DOHH2 (cell line): ENCODE results near the gene GPR26.

ENCODE experiments used
- H3F3A ChIP-seq: fragments of 200-600 bp; sonication (generic), shearing (Covaris generic); 2 replicates; pipeline ENCODE4 v1.6.0; 2016; ENCODE audit warnings: antibody characterized with exemption, mild to moderate bottlenecking; ENCODE audit not compliant: control insufficient read depth, insufficient read depth
- H3K27ac ChIP-seq: fragments of 200-600 bp; sonication (generic); 2 replicates; pipeline ENCODE4 v1.5.1; 2014; ENCODE audit warnings: low read depth, mild to moderate bottlenecking, low read length, moderate library complexity
- H3K27me3 ChIP-seq: fragments of 200-600 bp; sonication (generic); 2 replicates; pipeline ENCODE4 v1.6.1; 2014; ENCODE audit warnings: mild to moderate bottlenecking, low read length, mixed read lengths; ENCODE audit not compliant: control insufficient read depth
- H3K36me3 ChIP-seq: fragments of 200-600 bp; sonication (generic); 2 replicates; pipeline ENCODE4 v1.6.1; 2014; ENCODE audit warnings: mild to moderate bottlenecking, low read length, moderate library complexity, mixed read lengths; ENCODE audit not compliant: control insufficient read depth
- H3K4me1 ChIP-seq: fragments of 200-600 bp; sonication (generic); 2 replicates; pipeline ENCODE4 v1.6.1; 2014; ENCODE audit warnings: mild to moderate bottlenecking, low read length, mixed read lengths; ENCODE audit not compliant: control insufficient read depth
- H3K4me2 ChIP-seq: fragments of 200-600 bp; sonication (generic); 2 replicates; pipeline ENCODE4 v1.6.0; 2014; ENCODE audit warnings: mild to moderate bottlenecking, low read length, moderate library complexity
- H3K4me3 ChIP-seq: fragments of 200-600 bp; sonication (generic); 2 replicates; pipeline ENCODE4 v1.5.1; 2014; ENCODE audit warnings: mild to moderate bottlenecking, low read length, mixed read lengths
- H3K79me2 ChIP-seq: fragments of 200-600 bp; sonication (generic); 2 replicates; pipeline ENCODE4 v1.6.1; 2014; ENCODE audit warnings: mild to moderate bottlenecking, low read length, mixed read lengths; ENCODE audit not compliant: control insufficient read depth
- H3K9me2 ChIP-seq: fragments of 200-600 bp; sonication (generic); replicated peaks from 2 replicates; pipeline ENCODE4 v1.6.1; 2014; ENCODE audit warnings: mild to moderate bottlenecking, low read length, mixed read lengths; ENCODE audit not compliant: control insufficient read depth
- H3K9me3 ChIP-seq: fragments of 200-600 bp; sonication (generic); 2 replicates; pipeline ENCODE4 v1.6.1; 2014; ENCODE audit warnings: antibody characterized with exemption, low read length, mixed read lengths; ENCODE audit not compliant: control insufficient read depth, insufficient read depth
- H4K20me1 ChIP-seq: fragments of 200-600 bp; sonication (generic); 2 replicates; pipeline ENCODE4 v1.6.0; 2014; ENCODE audit warnings: low read depth, mild to moderate bottlenecking, antibody characterized with exemption, low read length, moderate library complexity; ENCODE audit not compliant: control insufficient read depth, insufficient read depth
- EZH2phosphoT487 ChIP-seq: fragments of 200-600 bp; sonication (generic); IDR thresholded peaks from 2 replicates; pipeline ENCODE4 v1.6.1; 2017; ENCODE audit warnings: borderline replicate concordance, mild to moderate bottlenecking, antibody characterized with exemption, low read length, moderate library complexity, mixed read lengths
- TF ChIP-seq, protein P1 (sequence below): fragments of 200-600 bp; sonication (generic); IDR thresholded peaks from one replicate; pipeline ENCODE4 v1.5.1; 2014; ENCODE audit warnings: antibody characterized with exemption, mild to moderate bottlenecking, low read depth, low read length; ENCODE audit not compliant: poor library complexity, severe bottlenecking

Gene GPR26

DNA sequence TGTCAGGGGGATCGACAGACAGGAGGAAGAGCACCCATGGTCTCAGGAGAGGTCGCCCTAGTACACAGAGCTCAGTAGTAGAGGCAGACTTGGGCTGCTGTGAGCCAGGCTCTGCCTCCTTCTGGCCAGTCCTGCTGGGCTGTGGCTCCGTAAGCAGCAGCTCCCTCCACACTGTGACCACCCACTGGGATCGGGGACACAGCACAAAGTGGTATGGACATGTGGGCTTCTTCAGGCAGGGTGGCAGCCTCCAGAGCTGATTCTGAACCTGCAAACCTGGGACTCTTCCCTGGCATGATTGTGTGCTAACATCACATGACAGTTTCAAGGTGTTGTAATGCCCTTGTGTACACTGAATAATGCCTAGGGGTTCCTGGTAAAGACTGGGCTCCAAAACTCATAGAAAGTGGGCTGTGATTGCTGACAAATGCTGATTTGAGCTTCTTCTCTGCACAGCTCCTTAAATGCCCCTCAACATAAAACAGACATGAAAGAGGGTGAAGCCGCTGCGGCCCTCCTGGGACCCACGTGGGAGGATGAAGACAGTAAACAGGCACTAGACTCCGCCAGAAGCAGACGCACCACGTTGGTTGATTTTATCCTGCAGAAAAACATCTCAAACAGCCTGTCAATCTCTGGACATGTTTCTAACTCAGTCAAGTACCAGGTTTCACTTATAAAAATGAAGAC, 76.7 kb downstream of the GPR26 start:
- no peaks in the 10 kb centered on the region for H3K36me3 ChIP-seq
- H3K4me2 ChIP-seq = no peak overlapping the region
- no peaks in the 10 kb centered on the region for H3K79me2 ChIP-seq
- H3K27ac ChIP-seq = no peak overlapping the region
- H3K9me3 ChIP-seq = no peaks in the 10 kb centered on the region
- no peaks in the 10 kb centered on the region for H3K9me2 ChIP-seq
- no peaks in the 10 kb centered on the region for H3K27me3 ChIP-seq
- no peaks in the 10 kb centered on the region for H4K20me1 ChIP-seq
- no peaks in the 10 kb centered on the region for H3F3A ChIP-seq
- H3K4me3 ChIP-seq = no peak overlapping the region
- TF ChIP-seq EZH2phosphoT487 = no peak
- TF ChIP-seq, protein P1, sequence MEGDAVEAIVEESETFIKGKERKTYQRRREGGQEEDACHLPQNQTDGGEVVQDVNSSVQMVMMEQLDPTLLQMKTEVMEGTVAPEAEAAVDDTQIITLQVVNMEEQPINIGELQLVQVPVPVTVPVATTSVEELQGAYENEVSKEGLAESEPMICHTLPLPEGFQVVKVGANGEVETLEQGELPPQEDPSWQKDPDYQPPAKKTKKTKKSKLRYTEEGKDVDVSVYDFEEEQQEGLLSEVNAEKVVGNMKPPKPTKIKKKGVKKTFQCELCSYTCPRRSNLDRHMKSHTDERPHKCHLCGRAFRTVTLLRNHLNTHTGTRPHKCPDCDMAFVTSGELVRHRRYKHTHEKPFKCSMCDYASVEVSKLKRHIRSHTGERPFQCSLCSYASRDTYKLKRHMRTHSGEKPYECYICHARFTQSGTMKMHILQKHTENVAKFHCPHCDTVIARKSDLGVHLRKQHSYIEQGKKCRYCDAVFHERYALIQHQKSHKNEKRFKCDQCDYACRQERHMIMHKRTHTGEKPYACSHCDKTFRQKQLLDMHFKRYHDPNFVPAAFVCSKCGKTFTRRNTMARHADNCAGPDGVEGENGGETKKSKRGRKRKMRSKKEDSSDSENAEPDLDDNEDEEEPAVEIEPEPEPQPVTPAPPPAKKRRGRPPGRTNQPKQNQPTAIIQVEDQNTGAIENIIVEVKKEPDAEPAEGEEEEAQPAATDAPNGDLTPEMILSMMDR = no peak
- no peaks in the 10 kb centered on the region for H3K4me1 ChIP-seq

DNA sequence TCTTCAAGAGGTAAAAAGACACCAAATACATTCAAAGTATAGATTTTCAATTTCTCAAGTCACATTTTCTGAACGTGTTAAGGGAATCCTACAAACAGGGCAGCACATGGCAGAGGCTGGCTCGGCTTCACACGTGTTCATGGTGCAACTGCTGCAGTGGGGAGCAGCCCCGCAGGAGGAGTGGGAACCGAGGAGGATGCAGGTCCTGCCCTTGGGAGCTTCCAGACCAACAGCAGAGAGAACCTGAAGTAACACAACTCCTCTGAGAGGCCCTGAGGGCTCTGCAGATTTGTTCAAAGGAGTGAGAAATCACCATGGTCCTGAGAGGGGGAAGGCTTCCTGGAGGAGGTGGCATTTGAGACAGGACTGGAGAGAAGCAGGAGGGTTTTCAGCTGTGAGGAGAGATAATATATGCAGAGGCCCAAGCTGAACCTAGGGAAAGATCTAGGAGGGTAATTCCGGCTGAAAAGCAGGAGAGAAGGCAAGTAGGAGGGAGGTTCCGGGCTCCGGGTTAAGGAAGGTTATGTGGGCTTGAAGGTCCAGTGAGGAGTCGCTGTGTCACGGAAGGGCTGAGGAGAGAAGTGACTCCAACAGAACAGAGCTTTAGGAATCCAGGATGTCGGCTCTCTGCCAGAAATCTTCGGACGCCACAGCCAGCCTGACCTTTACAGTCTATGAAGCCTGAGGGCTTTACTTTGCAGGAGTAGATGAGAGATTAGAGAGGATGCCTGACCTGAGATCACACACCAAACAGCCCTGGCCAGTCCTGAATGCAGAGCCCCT, 77.5 kb downstream of the GPR26 start:
- H3K4me2 ChIP-seq = no peak overlapping the region
- no peaks in the 10 kb centered on the region for H3K9me2 ChIP-seq
- no peaks in the 10 kb centered on the region for H4K20me1 ChIP-seq
- H3K4me1 ChIP-seq = no peaks in the 10 kb centered on the region
- no peaks in the 10 kb centered on the region for H3F3A ChIP-seq
- H3K36me3 ChIP-seq = no peaks in the 10 kb centered on the region
- TF ChIP-seq, protein P1 = no peak
- no peak for TF ChIP-seq EZH2phosphoT487
- no peaks in the 10 kb centered on the region for H3K9me3 ChIP-seq
- H3K27me3 ChIP-seq = no peaks in the 10 kb centered on the region
- no peaks in the 10 kb centered on the region for H3K79me2 ChIP-seq
- no peak overlapping the region for H3K27ac ChIP-seq
- H3K4me3 ChIP-seq = no peak overlapping the region

DNA sequence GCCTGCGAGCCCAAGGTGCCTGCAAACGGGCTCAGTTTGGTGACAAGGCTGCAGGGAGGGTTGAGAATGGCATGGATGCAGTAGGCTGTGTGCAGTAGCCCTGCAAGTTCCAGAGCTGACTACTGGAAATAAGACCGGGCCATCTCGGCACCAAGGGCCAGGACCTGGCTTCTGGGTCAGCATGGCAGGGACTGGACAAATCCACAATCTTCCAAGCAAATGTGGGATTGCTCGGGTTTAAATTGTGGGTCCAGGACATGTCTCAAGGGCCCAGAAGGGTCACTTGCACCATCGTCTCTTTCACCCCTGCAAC, 78.0 kb downstream of the GPR26 start:
- no peaks in the 10 kb centered on the region for H3K4me1 ChIP-seq
- H3K79me2 ChIP-seq = no peaks in the 10 kb centered on the region
- no peak overlapping the region for H3K4me2 ChIP-seq
- H3K9me3 ChIP-seq = no peaks in the 10 kb centered on the region
- H4K20me1 ChIP-seq = no peaks in the 10 kb centered on the region
- H3K36me3 ChIP-seq = no peaks in the 10 kb centered on the region
- no peaks in the 10 kb centered on the region for H3K27me3 ChIP-seq
- no peak overlapping the region for H3K27ac ChIP-seq
- H3K4me3 ChIP-seq = no peak overlapping the region
- TF ChIP-seq, protein P1 = no peak
- no peak for TF ChIP-seq EZH2phosphoT487
- H3K9me2 ChIP-seq = no peaks in the 10 kb centered on the region
- no peaks in the 10 kb centered on the region for H3F3A ChIP-seq
